HepG2 (cell line): ENCODE measurements around the gene ACSBG1. TPM values are rescaled to one million over a fixed set of nuclear protein-coding genes. Genes with fewer than 3 reads are reported as not detected.

Experiments
- ATF4 ChIP-seq, 2 experiments: fragments of 450-650 bp in 1 of 2; sonication (generic) in 1 of 2; formaldehyde crosslinking; IDR thresholded peaks; 2 replicates each; pipeline versions ENCODE4 v1.5.0 to v1.8.0; 2020 to 2022; ENCODE audit warnings: mild to moderate bottlenecking in 1 of 2, missing genetic modification reagents in 1 of 2
- BCL3 ChIP-seq: sonication (generic); formaldehyde crosslinking; IDR thresholded peaks from 2 replicates; pipeline ENCODE4 v1.5.1; 2020; ENCODE audit warnings: mild to moderate bottlenecking, missing genetic modification reagents, moderate library complexity
- BCL6 ChIP-seq: IDR thresholded peaks from 2 replicates; pipeline ENCODE4 v1.6.1; 2016; ENCODE audit warnings: missing genetic modification reagents, missing compliant biosample characterization
- FOXM1 ChIP-seq: sonication (generic); formaldehyde crosslinking; IDR thresholded peaks from 2 replicates; pipeline ENCODE4 v1.5.0; 2020; ENCODE audit warnings: missing genetic modification reagents
- HDAC1 ChIP-seq: sonication (generic); formaldehyde crosslinking; IDR thresholded peaks from 2 replicates; pipeline ENCODE4 v1.5.1; 2020; ENCODE audit warnings: mild to moderate bottlenecking, missing genetic modification reagents
- HHEX ChIP-seq: IDR thresholded peaks from 2 replicates; pipeline ENCODE4 v1.6.1; 2016; ENCODE audit warnings: control low read depth
- JUND ChIP-seq: sonication (generic); formaldehyde crosslinking; IDR thresholded peaks from 2 replicates; pipeline ENCODE4 v1.8.0; 2022; ENCODE audit warnings: mild to moderate bottlenecking, missing genetic modification reagents
- MEF2D ChIP-seq: sonication (generic); formaldehyde crosslinking; IDR thresholded peaks from 2 replicates; pipeline ENCODE4 v1.5.1; 2020; ENCODE audit warnings: mild to moderate bottlenecking, missing genetic modification reagents
- NFYC ChIP-seq: IDR thresholded peaks from 2 replicates; pipeline ENCODE4 v1.6.1; 2016; ENCODE audit warnings: missing genetic modification reagents, missing compliant biosample characterization
- NR2F2 ChIP-seq: IDR thresholded peaks from 2 replicates; pipeline ENCODE4 v1.6.1; 2012; ENCODE audit warnings: low read depth, inconsistent platforms, borderline replicate concordance
- NR3C1 ChIP-seq: sonication (generic); formaldehyde crosslinking; IDR thresholded peaks from 2 replicates; pipeline ENCODE4 v1.4.0; 2020; ENCODE audit warnings: missing genetic modification reagents
- SUZ12 ChIP-seq: fragments of 150-350 bp; IDR thresholded peaks from 2 replicates; pipeline ENCODE4 v1.6.1; 2014; ENCODE audit warnings: low read depth, low read length
- TBP ChIP-seq: sonication (generic); formaldehyde crosslinking; IDR thresholded peaks from 2 replicates; pipeline ENCODE4 v1.5.0; 2020; ENCODE audit warnings: missing genetic modification reagents
- TP53 ChIP-seq: sonication (generic); formaldehyde crosslinking; conservative IDR thresholded peaks from 2 replicates; pipeline ENCODE4 v1.4.0; 2020; ENCODE audit warnings: missing genetic modification reagents
- TSC22D2 ChIP-seq: sonication (generic); formaldehyde crosslinking; IDR thresholded peaks from 2 replicates; pipeline ENCODE4 v1.5.1; 2020; ENCODE audit warnings: missing genetic modification reagents, mild to moderate bottlenecking, borderline replicate concordance
- XRCC5 ChIP-seq: fragments of 200-400 bp; formaldehyde crosslinking; optimal IDR thresholded peaks from 2 replicates; pipeline ENCODE3; 2017; ENCODE audit warnings: mild to moderate bottlenecking, low read length
- ZC3H4 ChIP-seq: sonication (generic); formaldehyde crosslinking; IDR thresholded peaks from 2 replicates; pipeline ENCODE4 v1.4.0; 2020; ENCODE audit warnings: missing genetic modification reagents, borderline replicate concordance
- ZFP37 ChIP-seq: sonication (generic); formaldehyde crosslinking; IDR thresholded peaks from 2 replicates; pipeline ENCODE4 v1.4.0; 2020; ENCODE audit warnings: missing genetic modification reagents, borderline replicate concordance
- ZNF205 ChIP-seq: IDR thresholded peaks from 2 replicates; pipeline ENCODE4 v1.6.1; 2018; ENCODE audit warnings: missing biosample characterization, missing genetic modification reagents
- ZNF251 ChIP-seq: sonication (generic); formaldehyde crosslinking; IDR thresholded peaks from 2 replicates; pipeline ENCODE4 v1.9.0; 2021; ENCODE audit warnings: mild to moderate bottlenecking, missing genetic modification reagents
- ZNF512 ChIP-seq: sonication (generic); formaldehyde crosslinking; IDR thresholded peaks from 2 replicates; pipeline ENCODE4 v1.4.0; 2020; ENCODE audit warnings: mild to moderate bottlenecking, missing genetic modification reagents
- ZNF512B ChIP-seq: sonication (generic); formaldehyde crosslinking; IDR thresholded peaks from 2 replicates; pipeline ENCODE4 v1.5.1; 2020; ENCODE audit warnings: missing genetic modification reagents, mild to moderate bottlenecking, borderline replicate concordance
- ZNF547 ChIP-seq: sonication (generic); formaldehyde crosslinking; IDR thresholded peaks from 2 replicates; pipeline ENCODE4 v1.5.1; 2020; ENCODE audit warnings: mild to moderate bottlenecking, missing genetic modification reagents
- ZNF678 ChIP-seq: sonication (generic); formaldehyde crosslinking; IDR thresholded peaks from 2 replicates; pipeline ENCODE4 v1.4.0; 2020; ENCODE audit warnings: mild to moderate bottlenecking, missing genetic modification reagents
- ZNF768 ChIP-seq: sonication (generic); formaldehyde crosslinking; IDR thresholded peaks from 2 replicates; pipeline ENCODE4 v1.4.0; 2020; ENCODE audit warnings: missing genetic modification reagents
- ZNF781 ChIP-seq: sonication (generic); formaldehyde crosslinking; IDR thresholded peaks from 2 replicates; pipeline ENCODE4 v1.5.1; 2020; ENCODE audit warnings: borderline replicate concordance, mild to moderate bottlenecking, missing genetic modification reagents; ENCODE audit errors: not compliant biosample characterization
- ZNF879 ChIP-seq: sonication (generic); formaldehyde crosslinking; IDR thresholded peaks from 2 replicates; pipeline ENCODE4 v1.8.1; 2023; ENCODE audit warnings: missing genetic modification reagents
- ZSCAN29 ChIP-seq: sonication (generic); formaldehyde crosslinking; conservative IDR thresholded peaks from 2 replicates; pipeline ENCODE4 v1.4.0; 2020; ENCODE audit warnings: mild to moderate bottlenecking, missing genetic modification reagents
- polyA plus RNA-seq, 8 experiments: library from polyadenylated mRNA; depleted of rRNA in 3 of 8; stranded (reverse) in 7 of 8; unstranded in 1 of 8; fragments of >200 nt; fragmentation: Illumina TruSeq in 4 of 8; extraction: Trizol in 4 of 8; gene quantifications; 2 replicates each; pipeline versions ENCODE4 v1.2.1 to v1.2.3, GENCODE V29; 2011 to 2016; ENCODE audit warnings: low read depth in 4 of 8, missing spikeins in 1 of 8, mixed read lengths in 1 of 8; ENCODE audit not compliant: insufficient read depth in 1 of 8
- total RNA-seq, 5 experiments: library from RNA; depleted of rRNA; stranded (reverse); fragments of >200 nt; fragmentation: Illumina TruSeq; extraction: Trizol; gene quantifications; 2 replicates each; pipeline ENCODE4 v1.2.3, GENCODE V29; 2016; ENCODE audit warnings: low read depth in 1 of 5

The ACSBG1 gene
- total and polyA plus RNA-seq, 2 of the 13 experiments (the other 11 are each of a cell fraction or from before 2014, with no cell fraction given) = 0.35 to 0.81 TPM

- TF ChIP-seq ZNF512B (CRISPR knock-in tag) (0 out of 2 replicates have a peak, but pooled peaks have one; percentile 49), ZNF251 (CRISPR knock-in tag) (no peak), TBP (CRISPR knock-in tag) (no peak), HDAC1 (no peak), BCL3 (CRISPR knock-in tag) (no peak), NR2F2 (no peak), JUND (no peak), SUZ12 (no peak), MEF2D (no peak), ATF4 (CRISPR knock-in tag; IDR thresholded peaks at IDR 0.05) (no peak), NR3C1 (CRISPR knock-in tag) (no peak), ZNF678 (CRISPR knock-in tag) (no peak), BCL6 (CRISPR knock-in tag) (no peak), TP53 (CRISPR knock-in tag) (no peak), ZNF781 (no peak), ZC3H4 (CRISPR knock-in tag) (no peak), ZSCAN29 (no peak), TSC22D2 (CRISPR knock-in tag) (no peak), ZNF512 (CRISPR knock-in tag) (no peak), ZNF547 (no peak), ZNF205 (CRISPR knock-in tag) (no peak), ZNF768 (CRISPR knock-in tag) (peak; percentile 23; the same call in 1 of the 2 replicates), ZFP37 (CRISPR knock-in tag) (no peak), FOXM1 (CRISPR knock-in tag) (no peak), HHEX (no peak), XRCC5 (peak; percentile 60), ZNF879 (CRISPR knock-in tag) (no peak), NFYC (CRISPR knock-in tag) (no peak)
These were observed 6.7 kb upstream of the ACSBG1 start (continued) for GRCh38 chr15:78241017-78241416.
